Left renal pelvis (tissue), 4 donors: Measurements from ENCODE around the gene CMKLR1. TPM values are rescaled to one million over a fixed set of nuclear protein-coding genes. Genes with fewer than 3 reads are reported as not detected.

Source experiments
- DNase-seq, 4 donors: peaks; one replicate each; pipeline ENCODE4 v3.0.0-alpha.2; 2013; ENCODE audit warnings: low read depth in 4 of 4, low spot score in 3 of 4
- polyA plus RNA-seq, 4 donors: library from polyadenylated mRNA; unstranded; fragments of 120-200 nt; gene quantifications; one replicate each; pipeline ENCODE4 v1.2.1, GENCODE V29; 2013; ENCODE audit not compliant: insufficient read length in 4 of 4

Gene CMKLR1
- polyA plus RNA-seq, 4 donors: 3.6 to 9.0 (median 6.0) TPM

DNA sequence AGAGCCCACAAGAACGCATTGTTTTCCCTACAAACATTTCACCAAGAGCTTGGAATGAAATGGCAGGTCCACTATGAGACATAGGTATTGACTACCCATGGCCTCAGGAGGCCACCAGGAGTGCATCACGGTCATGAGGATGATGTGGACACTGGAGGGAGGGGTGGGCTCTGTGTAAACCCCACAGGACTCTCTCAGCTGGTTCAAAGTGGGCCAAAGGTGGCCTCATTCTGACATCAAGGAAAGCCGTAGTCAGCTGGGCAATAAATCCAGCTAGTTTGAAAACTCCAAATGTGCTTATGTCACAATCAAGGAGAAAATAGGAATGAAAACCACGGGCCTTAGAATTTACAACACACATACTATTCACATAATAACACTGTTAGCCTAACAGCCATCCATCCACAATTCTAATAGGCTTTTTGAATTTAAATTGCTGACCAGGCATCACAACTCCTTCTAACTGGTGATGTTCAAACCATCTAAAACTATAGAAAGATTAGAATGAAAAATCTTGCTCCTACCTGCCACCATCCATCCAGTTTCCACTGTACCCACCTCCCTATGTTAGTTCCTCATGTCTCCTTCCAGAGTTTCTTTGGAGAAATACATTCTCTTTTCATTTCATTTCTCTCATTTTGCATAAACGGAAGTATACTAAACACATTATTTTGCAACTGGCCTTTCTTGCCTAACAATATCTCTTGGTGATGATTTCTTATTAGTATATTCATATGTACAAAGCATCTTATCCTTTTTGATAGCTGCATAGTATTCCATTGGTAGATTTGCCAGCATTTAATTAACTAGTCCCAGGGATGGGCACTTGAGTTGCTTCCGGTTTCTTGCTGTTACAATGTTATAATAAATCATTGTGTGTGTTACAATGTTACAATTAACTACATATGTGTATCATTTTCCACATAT is 21.5 kb downstream of the CMKLR1 start:
- no peak for DNase-seq

DNA sequence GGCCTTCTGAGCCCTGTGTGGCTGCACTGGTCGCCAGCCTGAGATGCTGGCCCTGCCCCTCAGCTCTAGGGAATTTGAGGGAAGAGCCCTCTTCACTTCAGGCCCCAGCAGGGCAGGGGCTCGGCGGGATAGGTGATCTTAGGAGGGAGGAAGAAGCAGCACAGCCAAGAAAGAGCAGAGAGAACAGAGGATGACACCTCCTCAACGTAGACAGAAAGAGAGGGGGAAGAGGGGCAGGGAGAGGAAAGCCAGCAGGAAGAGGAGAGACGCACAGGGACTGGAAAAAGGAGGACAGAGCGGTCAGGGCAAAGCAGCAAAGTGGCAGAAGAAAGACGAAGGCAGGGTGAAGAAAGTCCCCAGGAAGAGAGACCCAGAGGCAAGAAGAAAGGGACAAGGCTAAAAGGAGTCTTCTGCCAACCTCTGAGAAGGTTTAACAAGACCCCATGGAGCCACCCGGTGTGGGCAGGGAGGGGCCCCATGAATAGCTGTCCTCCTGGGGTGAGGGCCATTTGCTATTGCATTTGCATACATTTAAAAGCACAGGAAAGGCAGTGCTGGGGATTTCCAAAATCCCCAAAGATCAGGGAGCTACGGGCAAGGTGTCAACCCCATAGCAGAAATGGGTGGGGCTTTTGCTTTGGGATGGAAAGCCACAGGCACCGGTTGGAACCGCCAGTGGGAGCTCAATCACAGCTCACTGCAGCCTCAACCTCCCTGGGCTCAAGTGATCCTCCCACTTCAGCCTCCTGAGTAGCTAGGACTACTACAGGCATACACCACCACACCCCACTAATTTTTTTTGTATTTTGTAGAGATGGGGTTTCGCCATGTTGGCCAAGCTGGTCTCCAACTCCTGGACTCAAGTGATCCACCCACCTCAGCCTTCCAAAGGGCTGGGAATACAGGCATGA is 22.7 kb downstream of the CMKLR1 start:
- DNase-seq: no peak

DNA sequence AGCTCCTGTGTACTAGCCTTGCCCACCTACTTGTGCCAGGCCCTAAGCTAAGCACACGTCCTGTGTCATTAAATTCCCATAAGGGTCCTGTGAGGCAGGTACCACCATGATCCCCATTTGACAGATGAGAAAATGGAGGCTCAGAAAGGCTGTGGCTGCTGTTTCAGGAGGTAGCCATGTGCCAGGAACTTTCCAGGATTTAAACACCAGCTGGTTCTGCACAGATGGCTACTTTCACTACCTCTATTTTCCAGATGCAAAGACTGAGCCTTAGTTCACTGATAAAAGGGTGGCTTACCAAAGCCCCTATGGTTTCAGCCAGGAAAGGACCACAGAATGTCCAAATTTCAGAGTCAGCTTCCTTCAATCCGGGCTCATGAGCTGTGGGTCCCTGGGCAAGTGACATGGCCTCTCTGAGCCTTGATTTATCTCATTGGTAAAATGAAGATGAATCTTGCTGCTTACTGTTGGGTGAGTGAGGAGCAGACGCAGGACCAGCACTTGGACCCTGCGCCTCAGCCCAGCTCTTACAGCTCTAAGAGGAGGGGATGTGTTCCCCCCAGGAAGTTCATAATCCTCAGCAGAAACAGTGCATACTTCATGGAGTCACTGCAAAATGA is 23.5 kb downstream of the CMKLR1 start:
- no peak for DNase-seq

DNA sequence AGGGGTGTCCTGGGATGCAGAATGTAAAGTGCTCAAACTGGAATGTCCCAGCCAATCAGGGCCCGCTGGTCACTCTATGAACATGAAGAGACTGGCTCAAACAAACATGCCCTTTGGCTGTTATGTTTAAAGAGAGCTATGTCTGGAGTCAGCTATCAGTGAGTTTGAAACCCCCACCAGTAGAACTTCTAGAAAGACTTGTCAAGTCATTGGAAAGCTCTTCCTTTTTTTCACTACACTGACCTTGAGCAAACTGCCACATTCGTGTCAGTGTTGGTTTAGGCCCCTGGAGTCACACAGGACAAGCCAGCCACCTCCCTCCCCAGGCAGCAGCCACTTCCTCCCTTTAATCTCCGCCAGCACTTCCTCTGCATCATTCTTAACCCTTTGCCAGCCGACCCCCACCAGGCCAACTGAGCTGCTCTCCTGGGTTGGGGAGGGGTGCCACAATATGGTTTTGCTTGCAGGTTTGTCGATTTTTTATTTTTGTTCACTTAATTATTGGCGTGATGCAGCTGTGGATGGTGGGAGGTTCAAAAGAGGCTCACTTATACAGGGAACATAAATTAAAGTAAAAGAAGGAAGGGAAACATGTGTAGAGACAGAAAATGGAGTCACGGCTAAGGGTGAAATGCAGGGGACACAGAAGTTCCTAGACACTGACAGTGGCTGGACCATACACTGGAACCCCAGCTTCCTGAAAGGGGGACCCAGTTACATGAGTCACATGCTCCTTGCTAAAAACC is 25.3 kb downstream of the CMKLR1 start:
- DNase-seq: no peak

DNA sequence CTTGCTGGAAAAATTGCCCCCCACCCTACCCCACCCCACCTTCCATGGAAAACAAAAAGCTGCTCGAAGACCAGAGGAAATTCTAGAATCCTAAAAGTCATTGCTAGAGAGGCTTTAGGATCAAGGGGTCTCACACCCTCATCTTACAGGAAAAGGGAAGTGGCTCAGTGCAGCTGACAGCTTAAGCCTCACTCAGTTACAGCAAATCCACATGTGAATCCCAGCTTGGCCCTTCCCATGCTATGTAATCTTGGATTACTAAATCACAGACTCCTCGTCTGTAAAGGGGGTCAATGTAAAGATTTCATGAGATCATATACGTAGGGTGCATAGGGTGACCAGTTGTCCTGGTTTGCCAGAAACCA is 25.9 kb downstream of the CMKLR1 start:
- DNase-seq: no peak

DNA sequence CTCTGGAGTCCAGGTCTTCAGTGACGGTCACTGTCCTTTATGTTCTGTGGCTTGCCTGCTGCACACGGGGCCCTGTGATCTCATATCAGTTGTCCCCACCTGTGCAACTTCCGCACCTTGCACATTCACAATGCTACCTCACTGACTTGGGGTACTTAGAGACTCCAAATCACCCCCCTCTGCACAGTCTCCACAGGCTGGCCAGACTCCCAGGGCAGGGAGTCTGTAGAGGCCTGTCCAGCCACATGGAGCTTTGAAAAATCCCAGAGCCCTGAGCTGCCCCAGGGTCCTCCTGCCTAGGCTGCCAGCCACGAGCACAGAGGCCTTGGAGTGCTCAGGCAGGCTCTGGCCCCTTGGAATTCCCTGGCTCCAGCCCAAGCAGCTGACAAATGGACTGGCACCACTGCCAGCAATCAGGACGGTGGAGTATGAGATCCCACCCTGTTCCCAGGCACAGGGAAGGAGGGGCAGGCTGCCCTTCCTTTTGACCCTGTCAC is 26.4 kb downstream of the CMKLR1 start:
- no peak for DNase-seq

DNA sequence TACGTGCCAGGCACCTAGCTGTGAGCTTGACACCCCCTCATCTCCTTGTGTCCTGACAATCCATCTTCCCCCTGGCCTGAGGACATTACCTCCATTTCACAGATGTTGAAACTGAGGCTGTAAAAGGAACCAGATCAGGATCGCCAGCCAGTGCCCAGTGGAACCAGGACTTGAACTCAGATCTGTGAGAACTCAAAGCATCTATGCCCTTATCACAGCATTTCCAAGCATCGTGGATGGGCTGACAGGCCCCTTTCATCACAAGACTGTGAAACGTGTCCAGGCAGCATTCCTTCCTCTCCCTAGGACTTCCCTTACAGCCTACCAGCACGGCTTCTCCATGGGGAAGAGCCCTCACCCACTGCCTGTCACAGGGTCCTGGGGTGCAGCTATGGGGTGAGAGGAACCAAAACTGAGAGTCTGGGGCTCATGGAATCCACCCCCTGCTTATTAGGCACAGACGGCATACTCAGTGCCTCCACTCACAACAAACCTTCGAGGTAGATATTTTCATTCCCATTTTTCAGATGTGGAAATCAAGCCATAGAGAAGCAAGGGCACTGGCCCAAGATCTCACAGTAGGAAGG is 26.9 kb downstream of the CMKLR1 start:
- no peak for DNase-seq

DNA sequence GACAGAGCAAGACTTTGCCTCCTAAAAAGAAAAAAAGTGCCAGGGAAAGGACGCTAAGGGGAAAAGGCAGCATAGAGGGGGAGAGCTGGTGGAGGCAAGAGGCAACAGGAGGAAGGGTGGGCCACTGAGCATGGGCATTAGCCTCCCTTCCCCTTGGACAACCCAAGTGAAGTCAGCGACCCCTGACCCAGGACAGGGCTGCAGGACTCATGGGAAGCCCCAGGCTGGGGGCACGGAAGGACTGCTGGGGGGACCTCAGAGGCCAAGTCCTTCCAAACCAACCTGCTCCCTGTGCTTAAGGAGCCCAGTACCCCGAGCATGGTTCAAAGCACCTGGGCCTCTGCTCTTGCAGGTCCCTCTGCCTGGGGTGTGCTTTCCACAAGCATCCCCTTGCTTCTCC is 27.5 kb downstream of the CMKLR1 start:
- no peak for DNase-seq

DNA sequence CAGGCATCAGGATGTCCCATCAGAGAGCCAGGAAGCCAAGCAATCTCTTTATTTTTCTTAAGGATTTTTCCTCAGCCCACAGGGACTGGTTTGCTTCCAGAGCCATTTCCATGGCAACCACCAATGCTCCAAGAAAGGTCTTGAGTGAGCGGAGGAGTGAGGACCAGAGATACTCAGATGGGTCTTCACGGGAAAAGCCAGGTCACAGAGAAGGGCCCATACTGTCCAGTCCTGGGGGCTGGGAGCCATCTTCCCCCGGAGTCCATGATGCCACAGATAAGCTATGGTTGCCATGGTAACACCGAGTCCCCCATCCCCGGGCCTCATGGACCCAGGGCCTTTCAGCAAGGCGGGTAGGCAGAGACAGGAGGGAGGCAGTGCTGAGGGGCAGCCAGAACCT is 28.6 kb downstream of the CMKLR1 start:
- DNase-seq: no peak

DNA sequence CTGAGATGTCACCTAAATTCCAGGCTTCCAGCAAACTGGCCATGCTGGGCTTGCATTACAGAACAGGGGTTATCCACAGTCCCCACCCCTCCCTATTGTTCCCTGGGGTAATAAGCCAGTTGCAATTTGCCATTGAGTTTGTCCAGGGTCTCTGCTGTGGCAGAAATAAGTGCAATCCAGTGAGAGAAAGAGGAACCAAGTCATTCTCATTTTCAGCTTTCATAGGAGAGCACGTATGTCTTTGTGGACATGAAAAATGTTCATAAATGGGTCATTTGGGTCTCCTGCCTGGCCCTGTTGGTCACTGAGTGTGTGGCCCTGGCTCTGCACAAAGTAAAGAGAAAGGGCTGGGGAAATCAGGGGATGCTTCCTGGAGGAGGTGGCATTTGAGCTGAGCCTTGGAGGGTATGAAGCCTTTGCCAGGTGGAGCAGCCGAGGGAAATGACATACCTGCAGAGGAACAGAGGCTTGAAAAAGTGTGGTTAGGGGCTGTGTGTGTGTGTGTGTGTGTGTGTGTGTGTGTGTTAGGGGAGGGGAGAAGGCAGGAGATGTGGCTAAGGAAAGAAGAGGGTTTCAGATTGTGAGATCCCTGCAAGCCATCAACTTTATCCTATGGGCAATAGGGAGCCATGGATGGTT is 29.3 kb downstream of the CMKLR1 start:
- DNase-seq: no peak

DNA sequence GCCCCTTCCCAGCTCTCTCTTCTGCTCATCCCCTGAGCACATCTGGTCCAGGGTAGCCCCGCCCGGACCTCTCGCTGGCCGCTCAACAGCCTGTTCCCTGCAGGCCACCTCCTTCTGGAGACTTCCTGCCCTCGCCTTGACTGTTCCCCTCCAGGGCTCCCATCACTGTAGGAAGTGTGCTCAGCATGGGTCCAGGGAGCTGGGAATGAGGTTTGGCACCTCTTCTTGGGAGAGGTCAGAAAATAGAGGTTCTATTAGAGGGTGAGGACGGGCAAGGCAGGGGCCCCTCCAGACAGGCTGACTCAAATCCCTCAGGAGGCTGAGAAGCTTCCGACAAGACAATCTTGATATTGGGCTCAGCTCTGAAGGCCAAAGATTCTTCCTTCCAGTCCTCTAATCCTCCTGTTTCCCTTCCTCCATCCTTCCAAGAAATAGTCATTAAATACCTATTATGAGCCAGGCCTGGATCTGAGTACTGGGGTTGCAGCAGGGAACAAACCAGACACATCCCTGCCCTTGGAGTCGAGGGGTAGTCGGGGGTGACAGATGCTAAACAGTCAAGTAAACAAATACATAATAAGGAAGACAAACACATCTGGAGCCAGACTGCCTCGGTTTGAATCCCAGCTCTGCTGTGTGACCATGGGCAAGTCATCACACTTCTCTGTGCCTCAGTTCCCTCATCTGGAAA is 30.6 kb downstream of the CMKLR1 start:
- no peak for DNase-seq

DNA sequence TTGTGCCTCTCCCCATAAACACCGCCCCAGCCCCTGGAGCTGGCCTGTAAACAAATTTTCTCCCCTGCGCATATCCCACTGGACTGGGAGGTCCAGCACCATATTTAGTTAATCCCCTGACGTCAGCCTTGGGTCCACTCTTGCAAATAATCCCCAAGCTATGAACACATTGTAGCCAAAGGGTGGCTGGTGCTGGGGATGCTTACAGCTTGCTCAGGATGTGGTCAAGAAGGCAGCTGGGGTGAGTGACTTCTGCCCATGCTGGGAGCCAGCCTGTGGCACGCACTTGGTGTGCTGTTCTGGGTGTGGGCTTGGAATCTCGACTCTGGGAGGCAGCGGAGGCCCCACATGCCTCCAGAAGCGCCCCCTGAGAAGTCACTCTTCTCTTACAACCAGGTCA is 32.1 kb downstream of the CMKLR1 start:
- DNase-seq: no peak

DNA sequence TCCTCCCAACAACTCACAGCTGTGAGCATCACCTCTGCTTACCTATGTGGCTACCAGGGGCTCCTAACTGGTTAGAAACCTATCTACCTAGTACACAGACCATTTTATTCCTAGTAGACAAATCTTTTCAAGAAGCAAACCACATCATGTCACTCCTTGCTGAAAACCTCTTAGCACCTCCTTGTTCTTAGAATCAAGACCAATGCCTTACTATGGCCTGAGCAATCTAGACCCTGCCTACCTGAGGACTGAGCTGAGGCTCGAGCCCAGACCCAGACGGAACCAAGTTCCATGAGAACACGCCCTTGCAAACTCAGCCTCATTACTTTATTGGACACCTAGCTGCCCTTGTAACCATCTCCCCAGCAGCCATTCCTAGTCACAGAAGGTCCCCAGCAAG is 32.6 kb downstream of the CMKLR1 start:
- no peak for DNase-seq

DNA sequence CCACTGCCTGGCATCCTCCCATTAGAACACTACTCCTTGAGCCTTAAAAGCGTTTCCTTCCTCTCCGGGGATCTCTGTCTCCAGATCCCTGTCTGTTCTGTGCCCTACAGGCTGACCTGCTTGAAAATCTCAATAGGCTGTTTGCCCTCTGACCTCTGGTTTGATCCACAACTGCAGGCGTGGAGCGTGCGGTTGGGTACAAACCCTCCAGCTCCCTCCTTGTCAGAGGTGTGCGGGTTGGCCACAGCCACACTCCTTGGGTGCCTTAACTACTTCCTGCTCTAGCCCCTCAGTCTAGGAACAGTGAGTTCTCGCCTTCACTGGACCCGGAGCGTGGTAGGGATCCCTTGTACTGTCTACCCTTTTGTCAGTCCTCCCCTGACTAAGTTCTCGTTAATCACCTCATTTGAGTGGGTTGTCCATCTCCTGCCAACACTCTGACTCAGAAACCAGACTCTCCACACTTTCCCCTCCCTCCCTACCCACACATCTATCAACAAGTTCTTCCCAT is 33.1 kb downstream of the CMKLR1 start:
- DNase-seq: no peak

DNA sequence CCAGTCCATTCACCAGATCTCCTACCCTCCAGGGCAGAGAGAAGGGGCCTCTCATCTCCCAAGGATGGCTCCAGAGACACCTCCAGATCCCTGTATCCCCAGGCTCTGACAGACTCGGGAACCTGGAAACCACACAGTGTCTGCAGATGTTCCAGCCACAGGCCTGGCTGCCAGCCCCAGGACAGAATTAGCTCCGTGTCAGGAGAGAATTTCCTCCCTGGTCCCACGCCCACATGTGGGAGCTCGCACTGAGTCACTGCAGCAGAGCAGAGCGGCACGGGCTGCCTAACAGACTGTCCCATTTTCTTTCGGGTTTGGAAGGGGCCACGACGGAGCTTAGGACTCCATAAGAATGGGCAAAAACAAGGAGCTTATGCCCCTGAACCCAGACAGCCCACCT is 33.6 kb downstream of the CMKLR1 start:
- DNase-seq: no peak

DNA sequence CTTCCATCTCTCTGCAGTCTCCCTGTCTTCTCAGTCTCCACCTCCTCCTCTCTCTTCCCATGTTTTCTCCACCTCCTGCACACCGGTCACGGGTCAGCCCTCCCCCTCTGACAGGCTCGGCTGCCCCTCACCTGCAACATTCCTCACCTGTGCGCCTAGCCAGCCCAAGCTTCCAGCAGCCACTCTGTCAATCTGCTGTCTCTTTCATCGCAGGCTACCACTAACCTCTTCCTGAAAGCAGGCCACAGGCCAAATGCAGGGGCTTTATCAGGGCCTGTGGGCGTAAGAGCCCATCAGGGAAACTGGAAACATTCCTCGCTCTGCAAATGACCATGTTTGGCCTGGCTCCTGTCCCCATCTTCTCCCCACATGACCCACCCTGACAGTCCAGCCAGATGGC is 34.5 kb downstream of the CMKLR1 start:
- DNase-seq: no peak

DNA sequence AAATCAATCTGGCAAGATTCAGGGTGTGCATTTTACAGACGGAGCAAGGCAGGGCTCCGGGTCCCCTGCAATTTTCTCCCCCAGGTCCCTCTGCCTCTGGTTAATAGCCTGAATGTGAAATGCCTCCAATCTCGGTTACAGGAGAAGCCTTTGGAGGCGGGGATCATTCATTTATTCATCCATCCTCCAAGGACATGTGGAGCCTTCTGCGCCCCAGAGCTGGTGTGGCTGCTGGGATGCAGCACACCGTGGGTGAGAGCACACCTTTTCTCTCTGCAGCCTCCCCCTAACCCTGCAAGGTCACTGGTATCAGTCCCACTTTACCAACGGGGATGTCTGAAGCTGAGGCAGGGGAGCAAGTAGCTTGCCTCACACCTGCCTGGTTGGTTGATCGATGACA is 35.4 kb downstream of the CMKLR1 start:
- no peak for DNase-seq

DNA sequence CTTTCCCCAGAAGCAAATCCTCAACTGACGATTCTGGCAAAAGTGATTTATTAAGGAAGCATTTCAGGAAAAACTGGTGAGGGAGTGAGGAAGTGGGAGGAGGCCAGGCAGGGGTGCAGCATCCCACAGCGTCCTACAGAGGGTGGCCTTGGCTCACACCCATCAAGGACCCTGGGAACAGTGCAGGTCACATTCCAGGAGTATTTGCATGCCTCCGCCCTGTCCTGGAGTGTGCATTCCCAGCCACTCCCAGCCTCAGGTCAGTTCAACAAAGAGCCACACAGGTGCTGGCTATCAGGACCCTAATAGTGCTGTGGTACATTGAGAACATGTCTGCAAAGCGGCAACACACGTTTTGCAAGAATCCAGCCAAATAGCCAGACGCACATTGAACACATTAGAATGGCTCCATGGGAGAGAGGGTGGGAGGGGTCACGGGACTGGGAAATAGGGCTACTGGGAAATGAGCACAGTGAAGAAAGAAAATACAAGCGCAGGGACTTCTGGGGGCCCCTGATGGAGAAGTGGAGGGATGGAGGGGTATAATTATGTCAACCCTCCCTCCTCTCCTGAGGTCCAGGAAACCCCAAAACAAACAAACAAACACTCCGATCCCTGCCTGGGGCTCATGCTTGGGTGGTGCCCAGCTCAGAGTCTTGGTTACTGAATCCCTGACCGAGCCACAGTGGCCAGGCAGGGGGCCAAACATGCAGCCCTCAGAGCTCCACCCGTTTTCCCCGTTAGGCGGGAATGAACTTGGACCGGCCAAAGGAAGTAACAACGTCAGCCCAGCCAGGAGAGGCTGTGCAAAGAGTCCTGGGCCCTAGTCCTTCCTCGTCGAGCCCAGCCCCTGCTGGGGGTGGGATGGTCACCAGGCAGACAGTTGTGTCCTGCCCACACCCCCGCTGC is 36.5 kb downstream of the CMKLR1 start:
- no peak for DNase-seq
